HEK293 (cell line): ENCODE measurements around the gene ANKAR.
"Not testable (repeated sequence)": the region's sequence is repeated elsewhere in the genome, so short reads cannot be mapped to it uniquely, and the experiment has no call there.

Experiments used
- CTCF ChIA-PET: fragments of 350-600 bp; formaldehyde crosslinking; extraction: SDS; loops from one replicate; lab custom pipeline; 2021; ENCODE audit warnings: antibody characterized with exemption; lab: Yijun Ruan, JAX
- POLR2A ChIA-PET: fragments of 300-600 bp; formaldehyde crosslinking; extraction: SDS; loops from one replicate; lab custom pipeline; 2020; ENCODE audit warnings: antibody characterized with exemption, inconsistent platforms; lab: Yijun Ruan, JAX
- H3K27ac ChIP-seq: fragments of 200-500 bp; sonication (Bioruptor generic); 2 replicates; pipeline ENCODE4 v1.5.1; 2014; ENCODE audit warnings: low read depth, low read length, control low read depth, inconsistent platforms; ENCODE audit errors: extremely low read depth
- H3K36me3 ChIP-seq, 2 experiments: fragments of 200-500 bp in 1 of 2; sonication (Bioruptor generic) in 1 of 2; 1 replicate in 1 of 2; 2 replicates in 1 of 2; pipeline ENCODE4 v1.5.1; 2014 to 2017; ENCODE audit warnings: inconsistent platforms in 2 of 2, low read length in 2 of 2; ENCODE audit not compliant: control insufficient read depth in 2 of 2, insufficient read depth in 1 of 2
- H3K4me1 ChIP-seq: fragments of 200-500 bp; sonication (Bioruptor generic); 2 replicates; pipeline ENCODE4 v1.5.1; 2014; ENCODE audit warnings: mild to moderate bottlenecking, low read length, inconsistent platforms; ENCODE audit not compliant: control insufficient read depth, insufficient read depth
- H3K4me3 ChIP-seq: 2 replicates; pipeline ENCODE4 v1.5.1; 2011; ENCODE audit warnings: low read depth, mild to moderate bottlenecking, control low read depth, low read length, moderate library complexity
- H3K9me3 ChIP-seq: fragments of 200-500 bp; sonication (Bioruptor generic); 2 replicates; pipeline ENCODE4 v1.5.1; 2014; ENCODE audit warnings: low read depth, low read length, inconsistent platforms; ENCODE audit not compliant: control insufficient read depth, insufficient read depth
- BCL11A ChIP-seq: fragments of 450-650 bp; formaldehyde crosslinking; IDR thresholded peaks from 2 replicates; pipeline ENCODE4 v1.5.1; 2016; ENCODE audit warnings: low read depth, missing biosample characterization, missing genetic modification characterization
- GLIS1 ChIP-seq: fragments of 450-650 bp; formaldehyde crosslinking; IDR thresholded peaks from 2 replicates; pipeline ENCODE4 v1.5.1; 2016; ENCODE audit warnings: missing biosample characterization, missing genetic modification characterization
- KLF1 ChIP-seq: fragments of 450-650 bp; formaldehyde crosslinking; IDR thresholded peaks from 2 replicates; pipeline ENCODE4 v1.5.1; 2016; ENCODE audit warnings: missing biosample characterization, missing genetic modification characterization
- MEIS1 ChIP-seq: sonication (generic); formaldehyde crosslinking; IDR thresholded peaks from 2 replicates; pipeline ENCODE4 v1.8.1; 2022; ENCODE audit warnings: missing genetic modification reagents, mild to moderate bottlenecking, borderline replicate concordance
- MYNN ChIP-seq: fragments of 450-650 bp; formaldehyde crosslinking; IDR thresholded peaks from 2 replicates; pipeline ENCODE4 v1.5.1; 2016; ENCODE audit warnings: missing biosample characterization, missing genetic modification characterization, borderline replicate concordance
- MZF1 ChIP-seq: fragments of 450-650 bp; formaldehyde crosslinking; IDR thresholded peaks from 2 replicates; pipeline ENCODE4 v1.5.1; 2017; ENCODE audit warnings: missing biosample characterization, missing genetic modification characterization, borderline replicate concordance
- TRIM28 ChIP-seq: IDR thresholded peaks from 2 replicates; pipeline ENCODE4 v1.6.1; 2011; ENCODE audit warnings: low read length, control low read depth, borderline replicate concordance
- ZBTB17 ChIP-seq: fragments of 450-650 bp; formaldehyde crosslinking; IDR thresholded peaks from 2 replicates; pipeline ENCODE4 v1.5.1; 2016; ENCODE audit warnings: missing biosample characterization, missing genetic modification characterization
- ZBTB21 ChIP-seq: fragments of 450-650 bp; formaldehyde crosslinking; IDR thresholded peaks from 2 replicates; pipeline ENCODE4 v1.5.1; 2017; ENCODE audit warnings: missing biosample characterization, missing genetic modification characterization
- ZNF155 ChIP-seq: fragments of 450-650 bp; formaldehyde crosslinking; IDR thresholded peaks from 2 replicates; pipeline ENCODE4 v1.5.1; 2016; ENCODE audit warnings: missing biosample characterization, missing genetic modification characterization
- ZNF19 ChIP-seq: fragments of 450-650 bp; formaldehyde crosslinking; IDR thresholded peaks from 2 replicates; pipeline ENCODE4; 2016; ENCODE audit warnings: missing biosample characterization, missing genetic modification characterization, low read depth
- ZNF214 ChIP-seq: fragments of 450-650 bp; formaldehyde crosslinking; IDR thresholded peaks from 2 replicates; pipeline ENCODE4 v1.5.1; 2017; ENCODE audit warnings: missing biosample characterization, mild to moderate bottlenecking, missing genetic modification characterization, borderline replicate concordance
- ZNF366 ChIP-seq: fragments of 450-650 bp; formaldehyde crosslinking; conservative IDR thresholded peaks from 2 replicates; pipeline ENCODE4 v1.5.1; 2016; ENCODE audit warnings: missing biosample characterization, missing genetic modification characterization
- ZNF404 ChIP-seq: fragments of 450-650 bp; formaldehyde crosslinking; IDR thresholded peaks from 2 replicates; pipeline ENCODE4 v1.5.1; 2017; ENCODE audit warnings: missing biosample characterization, missing genetic modification characterization
- ZNF473 ChIP-seq: fragments of 450-650 bp; formaldehyde crosslinking; IDR thresholded peaks from 2 replicates; pipeline ENCODE4 v1.5.1; 2017; ENCODE audit warnings: missing biosample characterization, missing genetic modification characterization
- ZNF544 ChIP-seq: fragments of 450-650 bp; formaldehyde crosslinking; IDR thresholded peaks from 2 replicates; pipeline ENCODE4 v1.5.0; 2017; ENCODE audit warnings: missing biosample characterization, missing genetic modification characterization
- ZNF555 ChIP-seq: fragments of 450-650 bp; formaldehyde crosslinking; conservative IDR thresholded peaks from 2 replicates; pipeline ENCODE4 v1.5.1; 2017; ENCODE audit warnings: missing biosample characterization, mild to moderate bottlenecking, missing genetic modification characterization, inconsistent platforms
- ZNF560 ChIP-seq: fragments of 450-650 bp; formaldehyde crosslinking; IDR thresholded peaks from 2 replicates; pipeline ENCODE4 v1.5.1; 2017; ENCODE audit warnings: missing biosample characterization, missing genetic modification characterization, borderline replicate concordance
- ZNF571 ChIP-seq: fragments of 450-650 bp; formaldehyde crosslinking; IDR thresholded peaks from 2 replicates; pipeline ENCODE4 v1.5.0; 2017; ENCODE audit warnings: missing biosample characterization, missing genetic modification characterization
- ZNF777 ChIP-seq: fragments of 450-650 bp; formaldehyde crosslinking; IDR thresholded peaks from 2 replicates; pipeline ENCODE4 v1.5.1; 2017; ENCODE audit warnings: missing biosample characterization, missing genetic modification characterization, borderline replicate concordance
- ZNF792 ChIP-seq: fragments of 450-650 bp; formaldehyde crosslinking; IDR thresholded peaks from 2 replicates; pipeline ENCODE4 v1.5.1; 2016; ENCODE audit warnings: missing biosample characterization, missing genetic modification characterization
- ZNF843 ChIP-seq: fragments of 450-650 bp; formaldehyde crosslinking; IDR thresholded peaks from 2 replicates; pipeline ENCODE4 v1.5.1; 2016; ENCODE audit warnings: missing biosample characterization, missing genetic modification characterization
- TF ChIP-seq, protein P1 (sequence below): fragments of 450-650 bp; IDR thresholded peaks from 2 replicates; pipeline ENCODE4 v1.5.1; 2018; ENCODE audit warnings: missing biosample characterization, missing genetic modification characterization
- TF ChIP-seq, protein P2 (sequence below): fragments of 450-650 bp; formaldehyde crosslinking; IDR thresholded peaks from 2 replicates; pipeline ENCODE4 v1.5.1; 2016; ENCODE audit warnings: missing biosample characterization, missing genetic modification characterization
- TF ChIP-seq, protein P3 (sequence below): fragments of 450-650 bp; formaldehyde crosslinking; IDR thresholded peaks from 2 replicates; pipeline ENCODE4 v1.5.1; 2017; ENCODE audit warnings: missing biosample characterization, missing genetic modification characterization
- TF ChIP-seq, protein P4 (sequence below): fragments of 450-650 bp; formaldehyde crosslinking; IDR thresholded peaks from 2 replicates; pipeline ENCODE4; 2016; ENCODE audit warnings: missing biosample characterization, missing genetic modification characterization
- TF ChIP-seq, protein P5 (sequence below): fragments of 450-650 bp; formaldehyde crosslinking; IDR thresholded peaks from 2 replicates; pipeline ENCODE4 v1.5.1; 2017; ENCODE audit warnings: missing biosample characterization, mild to moderate bottlenecking, missing genetic modification characterization, moderate library complexity
- TF ChIP-seq, protein P6 (sequence below): fragments of 450-650 bp; formaldehyde crosslinking; IDR thresholded peaks from 2 replicates; pipeline ENCODE4 v1.5.1; 2016; ENCODE audit warnings: missing biosample characterization, missing genetic modification characterization, low read depth

The ANKAR gene

DNA sequence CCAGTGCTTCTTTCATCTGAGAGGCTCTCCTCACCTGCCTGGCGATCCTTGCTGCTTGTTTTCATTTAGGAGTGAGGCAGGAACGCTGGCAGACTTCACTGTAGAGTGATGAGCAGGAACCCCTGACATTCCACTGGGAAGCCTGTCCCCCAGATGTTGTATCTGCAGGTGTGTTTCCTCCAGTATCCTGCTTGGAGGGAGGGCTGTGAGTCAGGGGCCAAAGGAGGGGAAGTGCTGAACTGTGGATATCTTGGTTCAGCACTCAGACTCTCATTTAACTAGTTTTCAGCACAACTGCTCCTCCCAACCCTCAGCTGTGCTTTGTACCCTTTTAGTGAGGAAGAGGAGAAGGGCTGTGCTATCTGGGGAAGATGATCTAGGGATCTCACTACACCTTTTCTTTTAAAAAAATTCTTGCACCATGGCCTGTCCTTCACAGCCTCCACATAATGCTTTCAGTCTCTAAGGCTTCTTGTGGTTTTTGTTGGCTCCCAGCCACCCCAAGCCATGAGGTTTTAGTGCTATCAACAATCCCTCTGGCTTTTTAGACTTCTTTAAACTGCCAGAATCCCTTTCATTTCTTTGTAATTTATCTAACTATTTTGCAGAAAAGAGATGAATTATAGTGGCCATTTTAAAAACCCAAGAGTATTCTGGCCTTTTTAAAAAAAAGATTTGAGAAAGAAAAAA, 11.2 kb downstream of the ANKAR start (continued):
- TF ChIP-seq ZNF777 (no peak), ZNF473 (tag by site-specific recombination) (no peak), ZNF366 (tag by site-specific recombination) (no peak), ZNF404 (tag by site-specific recombination) (no peak), ZNF555 (tag by site-specific recombination) (no peak), BCL11A (tag by site-specific recombination) (no peak), ZBTB21 (no peak), ZNF843 (tag by site-specific recombination) (no peak), MZF1 (tag by site-specific recombination) (peak; percentile 62; the same call in 1 of the 2 replicates), ZNF155 (tag by site-specific recombination) (no peak), MYNN (tag by site-specific recombination) (no peak), GLIS1 (0 out of 2 replicates have a peak, but pooled peaks have one; percentile 10), ZNF19 (tag by site-specific recombination) (no peak), ZBTB17 (tag by site-specific recombination) (peak; percentile 51), MEIS1 (CRISPR knock-in tag) (no peak), ZNF560 (tag by site-specific recombination) (no peak), ZNF571 (tag by site-specific recombination) (no peak), ZNF792 (tag by site-specific recombination) (no peak), ZNF544 (tag by site-specific recombination) (no peak), KLF1 (tag by site-specific recombination) (no peak), ZNF214 (tag by site-specific recombination) (no peak), TRIM28 (no peak)
- TF ChIP-seq, protein P1, sequence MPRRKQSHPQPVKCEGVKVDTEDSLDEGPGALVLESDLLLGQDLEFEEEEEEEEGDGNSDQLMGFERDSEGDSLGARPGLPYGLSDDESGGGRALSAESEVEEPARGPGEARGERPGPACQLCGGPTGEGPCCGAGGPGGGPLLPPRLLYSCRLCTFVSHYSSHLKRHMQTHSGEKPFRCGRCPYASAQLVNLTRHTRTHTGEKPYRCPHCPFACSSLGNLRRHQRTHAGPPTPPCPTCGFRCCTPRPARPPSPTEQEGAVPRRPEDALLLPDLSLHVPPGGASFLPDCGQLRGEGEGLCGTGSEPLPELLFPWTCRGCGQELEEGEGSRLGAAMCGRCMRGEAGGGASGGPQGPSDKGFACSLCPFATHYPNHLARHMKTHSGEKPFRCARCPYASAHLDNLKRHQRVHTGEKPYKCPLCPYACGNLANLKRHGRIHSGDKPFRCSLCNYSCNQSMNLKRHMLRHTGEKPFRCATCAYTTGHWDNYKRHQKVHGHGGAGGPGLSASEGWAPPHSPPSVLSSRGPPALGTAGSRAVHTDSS (tag by site-specific recombination): no peak
- TF ChIP-seq, protein P2, sequence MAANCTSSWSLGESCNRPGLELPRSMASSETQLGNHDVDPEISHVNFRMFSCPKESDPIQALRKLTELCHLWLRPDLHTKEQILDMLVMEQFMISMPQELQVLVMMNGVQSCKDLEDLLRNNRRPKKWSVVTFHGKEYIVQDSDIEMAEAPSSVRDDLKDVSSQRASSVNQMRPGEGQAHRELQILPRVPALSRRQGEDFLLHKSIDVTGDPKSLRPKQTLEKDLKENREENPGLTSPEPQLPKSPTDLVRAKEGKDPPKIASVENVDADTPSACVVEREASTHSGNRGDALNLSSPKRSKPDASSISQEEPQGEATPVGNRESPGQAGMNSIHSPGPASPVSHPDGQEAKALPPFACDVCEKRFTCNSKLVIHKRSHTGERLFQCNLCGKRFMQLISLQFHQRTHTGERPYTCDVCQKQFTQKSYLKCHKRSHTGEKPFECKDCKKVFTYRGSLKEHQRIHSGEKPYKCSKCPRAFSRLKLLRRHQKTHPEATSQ: no peak
- TF ChIP-seq, protein P3, sequence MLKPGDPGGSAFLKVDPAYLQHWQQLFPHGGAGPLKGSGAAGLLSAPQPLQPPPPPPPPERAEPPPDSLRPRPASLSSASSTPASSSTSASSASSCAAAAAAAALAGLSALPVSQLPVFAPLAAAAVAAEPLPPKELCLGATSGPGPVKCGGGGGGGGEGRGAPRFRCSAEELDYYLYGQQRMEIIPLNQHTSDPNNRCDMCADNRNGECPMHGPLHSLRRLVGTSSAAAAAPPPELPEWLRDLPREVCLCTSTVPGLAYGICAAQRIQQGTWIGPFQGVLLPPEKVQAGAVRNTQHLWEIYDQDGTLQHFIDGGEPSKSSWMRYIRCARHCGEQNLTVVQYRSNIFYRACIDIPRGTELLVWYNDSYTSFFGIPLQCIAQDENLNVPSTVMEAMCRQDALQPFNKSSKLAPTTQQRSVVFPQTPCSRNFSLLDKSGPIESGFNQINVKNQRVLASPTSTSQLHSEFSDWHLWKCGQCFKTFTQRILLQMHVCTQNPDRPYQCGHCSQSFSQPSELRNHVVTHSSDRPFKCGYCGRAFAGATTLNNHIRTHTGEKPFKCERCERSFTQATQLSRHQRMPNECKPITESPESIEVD: peak; percentile 33; the same call in 1 of the 2 replicates
- TF ChIP-seq, protein P4, sequence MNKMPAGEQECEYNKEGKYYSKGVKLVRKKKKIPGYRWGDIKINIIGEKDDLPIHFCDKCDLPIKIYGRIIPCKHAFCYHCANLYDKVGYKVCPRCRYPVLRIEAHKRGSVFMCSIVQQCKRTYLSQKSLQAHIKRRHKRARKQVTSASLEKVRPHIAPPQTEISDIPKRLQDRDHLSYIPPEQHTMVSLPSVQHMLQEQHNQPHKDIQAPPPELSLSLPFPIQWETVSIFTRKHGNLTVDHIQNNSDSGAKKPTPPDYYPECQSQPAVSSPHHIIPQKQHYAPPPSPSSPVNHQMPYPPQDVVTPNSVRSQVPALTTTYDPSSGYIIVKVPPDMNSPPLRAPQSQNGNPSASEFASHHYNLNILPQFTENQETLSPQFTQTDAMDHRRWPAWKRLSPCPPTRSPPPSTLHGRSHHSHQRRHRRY (tag by site-specific recombination): no peak
- TF ChIP-seq, protein P5, sequence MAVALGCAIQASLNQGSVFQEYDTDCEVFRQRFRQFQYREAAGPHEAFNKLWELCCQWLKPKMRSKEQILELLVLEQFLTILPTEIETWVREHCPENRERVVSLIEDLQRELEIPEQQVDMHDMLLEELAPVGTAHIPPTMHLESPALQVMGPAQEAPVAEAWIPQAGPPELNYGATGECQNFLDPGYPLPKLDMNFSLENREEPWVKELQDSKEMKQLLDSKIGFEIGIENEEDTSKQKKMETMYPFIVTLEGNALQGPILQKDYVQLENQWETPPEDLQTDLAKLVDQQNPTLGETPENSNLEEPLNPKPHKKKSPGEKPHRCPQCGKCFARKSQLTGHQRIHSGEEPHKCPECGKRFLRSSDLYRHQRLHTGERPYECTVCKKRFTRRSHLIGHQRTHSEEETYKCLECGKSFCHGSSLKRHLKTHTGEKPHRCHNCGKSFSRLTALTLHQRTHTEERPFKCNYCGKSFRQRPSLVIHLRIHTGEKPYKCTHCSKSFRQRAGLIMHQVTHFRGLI: no peak
- TF ChIP-seq, protein P6, sequence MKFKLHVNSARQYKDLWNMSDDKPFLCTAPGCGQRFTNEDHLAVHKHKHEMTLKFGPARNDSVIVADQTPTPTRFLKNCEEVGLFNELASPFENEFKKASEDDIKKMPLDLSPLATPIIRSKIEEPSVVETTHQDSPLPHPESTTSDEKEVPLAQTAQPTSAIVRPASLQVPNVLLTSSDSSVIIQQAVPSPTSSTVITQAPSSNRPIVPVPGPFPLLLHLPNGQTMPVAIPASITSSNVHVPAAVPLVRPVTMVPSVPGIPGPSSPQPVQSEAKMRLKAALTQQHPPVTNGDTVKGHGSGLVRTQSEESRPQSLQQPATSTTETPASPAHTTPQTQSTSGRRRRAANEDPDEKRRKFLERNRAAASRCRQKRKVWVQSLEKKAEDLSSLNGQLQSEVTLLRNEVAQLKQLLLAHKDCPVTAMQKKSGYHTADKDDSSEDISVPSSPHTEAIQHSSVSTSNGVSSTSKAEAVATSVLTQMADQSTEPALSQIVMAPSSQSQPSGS: no peak

DNA sequence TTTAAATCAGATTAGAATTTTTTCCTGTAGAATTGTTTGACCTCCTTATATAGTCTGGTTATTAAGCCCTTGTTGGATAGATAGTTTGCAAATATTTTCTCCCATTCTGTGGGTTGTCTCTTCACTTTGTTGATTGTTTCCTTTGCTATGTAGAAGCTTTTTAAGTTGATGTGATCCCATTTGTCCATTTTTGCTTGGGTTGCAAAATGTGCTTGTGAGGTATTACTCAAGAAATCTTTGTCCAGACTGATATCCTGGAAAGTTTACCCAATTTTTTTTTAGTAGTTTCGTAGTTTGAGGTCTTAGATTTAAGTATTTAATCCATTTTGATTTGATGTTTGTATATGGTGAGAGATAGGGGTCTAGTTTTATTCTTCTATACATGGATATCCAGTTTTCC, 13.3 kb downstream of the ANKAR start:
- H3K36me3 ChIP-seq, H3K9me3 ChIP-seq, H3K27ac ChIP-seq, H3K4me3 ChIP-seq, POLR2A ChIA-PET, H3K4me1 ChIP-seq: not testable (repeated sequence)
- CTCF ChIA-PET: interaction anchor here (0.6 to 1.7 kb wide), 3 partner anchors 11 to 13 kb away, joined by 3 to 6 read pairs (median 6); no protein-coding TSS in a partner anchor
